ENCODE data around the gene SLC9B2. TPM values are rescaled to one million over a fixed set of nuclear protein-coding genes. Genes with fewer than 3 reads are reported as not detected.

Gene SLC9B2, protein sequence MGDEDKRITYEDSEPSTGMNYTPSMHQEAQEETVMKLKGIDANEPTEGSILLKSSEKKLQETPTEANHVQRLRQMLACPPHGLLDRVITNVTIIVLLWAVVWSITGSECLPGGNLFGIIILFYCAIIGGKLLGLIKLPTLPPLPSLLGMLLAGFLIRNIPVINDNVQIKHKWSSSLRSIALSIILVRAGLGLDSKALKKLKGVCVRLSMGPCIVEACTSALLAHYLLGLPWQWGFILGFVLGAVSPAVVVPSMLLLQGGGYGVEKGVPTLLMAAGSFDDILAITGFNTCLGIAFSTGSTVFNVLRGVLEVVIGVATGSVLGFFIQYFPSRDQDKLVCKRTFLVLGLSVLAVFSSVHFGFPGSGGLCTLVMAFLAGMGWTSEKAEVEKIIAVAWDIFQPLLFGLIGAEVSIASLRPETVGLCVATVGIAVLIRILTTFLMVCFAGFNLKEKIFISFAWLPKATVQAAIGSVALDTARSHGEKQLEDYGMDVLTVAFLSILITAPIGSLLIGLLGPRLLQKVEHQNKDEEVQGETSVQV
- 19.6 and 19.9 TPM in 2 replicates for polyA plus RNA-seq

DNA sequence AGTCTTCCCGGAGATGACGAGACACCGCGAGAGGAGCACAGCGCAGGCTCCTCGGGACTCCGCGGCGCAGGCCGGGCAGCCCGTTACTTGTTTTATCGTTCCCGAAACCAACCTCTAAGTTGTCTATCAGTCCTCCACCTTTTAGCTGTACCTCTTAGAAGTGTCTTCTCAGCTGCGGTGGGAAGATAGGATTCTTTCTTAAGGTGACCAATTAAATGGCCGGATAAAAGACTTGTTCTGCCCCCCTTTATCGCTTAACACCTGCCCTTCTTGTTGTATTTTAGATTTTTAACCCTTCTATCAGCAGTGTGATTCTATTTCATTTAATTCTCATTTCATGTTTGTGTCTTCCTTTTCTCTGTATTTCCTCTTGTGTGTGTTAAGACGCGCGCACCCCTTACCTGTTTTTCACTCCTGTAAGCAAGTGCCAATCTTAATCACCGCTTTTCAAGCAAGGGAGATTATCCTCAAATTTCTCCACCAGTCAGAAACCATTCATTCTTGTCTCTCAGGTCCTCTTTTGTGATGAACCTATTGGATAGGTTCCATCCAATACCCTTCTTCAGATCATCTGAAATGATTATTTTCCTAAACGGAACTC lies at the start of gene SLC9B2:
TSS of gene SLC9B2 (minus strand) at position 15 of the 601 bp plus-strand sequence. CDS start 9,211 bp downstream, outside the sequence.

DNA sequence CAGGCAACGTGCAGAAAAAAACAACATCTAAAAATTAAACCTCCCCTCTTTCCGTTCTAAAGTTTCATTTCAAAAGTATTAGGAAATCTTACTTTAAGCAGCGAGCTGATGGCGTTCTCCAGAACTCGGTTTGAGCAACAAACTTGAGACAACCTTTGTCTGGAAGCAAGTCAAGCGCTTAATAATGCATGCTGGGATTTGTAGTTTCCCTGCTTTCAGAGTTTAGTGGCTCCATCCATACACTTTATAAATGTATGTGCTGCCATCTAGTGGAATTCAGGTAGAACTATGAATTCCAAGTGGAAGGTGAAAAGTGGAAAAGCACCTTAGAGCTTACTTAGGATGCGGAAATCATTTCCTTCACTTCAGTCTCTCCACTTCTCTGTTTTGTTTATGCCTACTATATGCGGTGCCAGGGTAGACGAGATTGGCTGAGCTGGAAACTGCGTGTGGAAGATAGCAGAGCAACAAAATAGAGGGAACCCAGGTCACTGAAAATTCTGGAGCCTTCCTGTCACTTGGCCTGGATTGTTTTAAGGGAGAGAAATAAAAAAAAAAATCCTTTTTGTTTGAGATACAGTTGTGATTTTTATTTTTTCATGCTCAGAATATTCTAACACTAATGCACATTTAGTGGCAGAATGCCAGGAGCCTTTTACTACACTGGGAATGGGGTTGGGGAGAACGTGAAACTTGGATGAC lies 23.3 kb upstream of the SLC9B2 start, which contains the start of gene BDH2:
TSS of gene BDH2 (minus strand) at position 144 of the 702 bp plus-strand sequence. CDS start 3,580 bp downstream, outside the sequence.

DNA sequence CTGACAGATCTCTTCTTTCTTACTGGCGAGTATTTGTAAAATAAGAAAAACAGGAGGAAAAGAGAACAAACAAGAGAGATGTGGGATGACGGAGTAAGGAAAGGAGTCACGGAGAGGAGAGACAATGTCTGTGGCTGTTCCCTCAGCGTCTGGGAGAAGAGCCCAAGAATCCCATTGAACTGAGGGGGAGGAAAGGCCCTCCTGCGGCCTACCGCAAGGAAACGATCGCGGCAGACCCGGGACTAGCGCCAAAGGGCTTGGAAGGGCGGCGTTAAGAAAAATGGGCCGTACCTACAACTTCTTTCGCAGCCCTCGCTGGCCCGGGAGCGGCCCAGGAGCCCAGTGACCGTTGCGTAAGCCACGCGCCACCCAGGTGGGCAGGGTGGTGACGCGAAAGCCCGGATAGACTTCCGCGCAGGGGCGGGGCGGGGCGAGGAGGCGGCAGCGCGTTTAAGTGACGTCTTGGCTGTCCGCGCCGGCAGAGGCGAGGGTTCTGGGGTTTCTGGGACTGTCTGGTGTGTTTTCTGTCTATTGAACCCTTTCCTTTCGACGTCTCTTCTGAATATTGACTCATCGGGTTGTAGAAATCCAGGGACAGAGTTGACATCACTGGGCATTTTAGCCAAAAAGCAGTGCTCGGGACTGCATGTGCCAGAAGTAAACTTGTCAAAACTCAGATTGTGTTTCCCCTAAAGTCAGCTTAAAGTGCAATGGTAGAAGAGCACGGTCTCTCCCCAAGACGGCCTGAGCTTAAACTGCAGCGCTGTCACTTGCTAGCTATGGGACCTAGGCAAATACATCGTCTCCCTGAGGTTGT lies 57.0 kb downstream of the SLC9B2 start, which contains the start of gene SLC9B1:
TSS of gene SLC9B1 (minus strand) at position 398 of the 817 bp plus-strand sequence. CDS start 27,994 bp downstream, outside the sequence.

Other genes starting within 250 kb of the SLC9B2 start
- gene UBE2D3, start 249.2 kb downstream of the SLC9B2 start, polyA plus RNA-seq, result 120 and 153 TPM in 2 replicates
- 146 and 152 TPM in 2 replicates for gene CISD2, start 207.8 kb downstream of the SLC9B2 start, polyA plus RNA-seq
- gene SLC9B1, start 57.1 kb downstream of the SLC9B2 start, polyA plus RNA-seq, result 0.64 and 1.8 TPM in 2 replicates
- 43.9 and 65.4 TPM in 2 replicates for gene BDH2, start 23.1 kb upstream of the SLC9B2 start, polyA plus RNA-seq
- 0.56 and 1.3 TPM in 2 replicates for gene CENPE, start 121.6 kb upstream of the SLC9B2 start, polyA plus RNA-seq

Data from Purkinje cell (primary cell).